Measurements from ENCODE around the gene CELF2. TPM values are rescaled to one million over a fixed set of nuclear protein-coding genes. Genes with fewer than 3 reads are reported as not detected.
"Not testable (repeated sequence)": the region's sequence is repeated elsewhere in the genome, so short reads cannot be mapped to it uniquely, and the experiment has no call there.

CELF2 gene
- total RNA-seq, 1 donor from 2014 or later: 54.3 TPM

DNA sequence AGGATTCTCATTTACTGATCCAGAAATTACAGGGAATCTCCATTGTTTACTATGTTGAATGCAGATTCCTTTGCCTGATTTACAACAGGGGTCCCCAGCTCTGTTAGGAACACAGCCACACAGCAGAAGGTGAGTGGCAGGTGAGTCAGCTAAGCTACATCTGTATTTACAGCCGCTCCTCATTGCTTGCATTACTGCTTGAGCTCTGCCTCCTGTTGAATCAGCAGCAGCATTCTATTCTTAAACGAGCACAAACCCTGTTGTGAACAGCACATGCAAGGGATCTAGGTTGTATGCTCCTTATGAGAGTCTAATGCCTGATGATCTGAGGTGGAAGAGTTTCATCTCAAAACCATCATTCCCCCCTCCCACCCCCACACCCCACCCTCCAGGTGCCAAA is 23.3 kb upstream of the CELF2 start:
- Histone ChIP-seq H3K36me3 (no peaks in the 10 kb centered on the region), H3K4me3 (no peak overlapping the region), H3K9me3 (no peaks in the 10 kb centered on the region), H3K4me1 (no peaks in the 10 kb centered on the region), H3K27me3 (no peaks in the 10 kb centered on the region), H3K27ac (no peak overlapping the region)
- TF ChIP-seq POLR2A (IDR thresholded peaks at IDR 0.05) (no peak), POLR2AphosphoS5 (IDR thresholded peaks at IDR 0.05; ENCODE audit: insufficient read depth in 1 of 2, low read depth in 1 of 2) (no peak)
- TF ChIP-seq, protein P1, sequence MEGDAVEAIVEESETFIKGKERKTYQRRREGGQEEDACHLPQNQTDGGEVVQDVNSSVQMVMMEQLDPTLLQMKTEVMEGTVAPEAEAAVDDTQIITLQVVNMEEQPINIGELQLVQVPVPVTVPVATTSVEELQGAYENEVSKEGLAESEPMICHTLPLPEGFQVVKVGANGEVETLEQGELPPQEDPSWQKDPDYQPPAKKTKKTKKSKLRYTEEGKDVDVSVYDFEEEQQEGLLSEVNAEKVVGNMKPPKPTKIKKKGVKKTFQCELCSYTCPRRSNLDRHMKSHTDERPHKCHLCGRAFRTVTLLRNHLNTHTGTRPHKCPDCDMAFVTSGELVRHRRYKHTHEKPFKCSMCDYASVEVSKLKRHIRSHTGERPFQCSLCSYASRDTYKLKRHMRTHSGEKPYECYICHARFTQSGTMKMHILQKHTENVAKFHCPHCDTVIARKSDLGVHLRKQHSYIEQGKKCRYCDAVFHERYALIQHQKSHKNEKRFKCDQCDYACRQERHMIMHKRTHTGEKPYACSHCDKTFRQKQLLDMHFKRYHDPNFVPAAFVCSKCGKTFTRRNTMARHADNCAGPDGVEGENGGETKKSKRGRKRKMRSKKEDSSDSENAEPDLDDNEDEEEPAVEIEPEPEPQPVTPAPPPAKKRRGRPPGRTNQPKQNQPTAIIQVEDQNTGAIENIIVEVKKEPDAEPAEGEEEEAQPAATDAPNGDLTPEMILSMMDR (IDR thresholded peaks at IDR 0.05): no peak
- no peak for DNase-seq (ENCODE audit: extremely low spot score in 2 of 2)
- intact Hi-C loops (cut with DNase I): no loop called here

DNA sequence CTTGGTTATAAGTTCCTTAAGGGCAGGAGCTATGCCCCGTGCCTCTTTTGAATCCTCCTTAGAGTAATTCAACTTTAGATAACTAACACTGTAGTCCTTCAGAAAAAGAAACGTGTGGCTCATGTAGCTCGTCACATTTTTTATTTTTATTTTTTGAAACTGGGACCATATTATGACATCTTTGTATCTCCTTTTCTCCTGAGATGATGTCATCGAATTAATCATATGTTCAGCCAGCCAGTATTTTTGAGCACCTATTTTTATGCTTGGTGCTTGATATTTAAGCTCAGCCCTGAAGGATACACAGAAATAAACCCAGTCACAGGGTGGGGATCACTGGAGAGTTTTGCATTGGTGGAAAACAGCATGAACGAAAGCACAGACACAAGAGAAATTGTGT is 22.6 kb upstream of the CELF2 start:
- no peak for DNase-seq (ENCODE audit: extremely low spot score in 2 of 2)
- H3K36me3 ChIP-seq: no peaks in the 10 kb centered on the region
- H3K27ac ChIP-seq: no peak overlapping the region
- no peaks in the 10 kb centered on the region for H3K9me3 ChIP-seq
- no peak overlapping the region for H3K4me3 ChIP-seq
- no peaks in the 10 kb centered on the region for H3K4me1 ChIP-seq
- no peaks in the 10 kb centered on the region for H3K27me3 ChIP-seq
- TF ChIP-seq POLR2A (IDR thresholded peaks at IDR 0.05) (no peak), POLR2AphosphoS5 (IDR thresholded peaks at IDR 0.05; ENCODE audit: insufficient read depth in 1 of 2, low read depth in 1 of 2) (no peak)
- TF ChIP-seq, protein P1 (IDR thresholded peaks at IDR 0.05): no peak
- intact Hi-C loops (cut with DNase I): no loop called here

DNA sequence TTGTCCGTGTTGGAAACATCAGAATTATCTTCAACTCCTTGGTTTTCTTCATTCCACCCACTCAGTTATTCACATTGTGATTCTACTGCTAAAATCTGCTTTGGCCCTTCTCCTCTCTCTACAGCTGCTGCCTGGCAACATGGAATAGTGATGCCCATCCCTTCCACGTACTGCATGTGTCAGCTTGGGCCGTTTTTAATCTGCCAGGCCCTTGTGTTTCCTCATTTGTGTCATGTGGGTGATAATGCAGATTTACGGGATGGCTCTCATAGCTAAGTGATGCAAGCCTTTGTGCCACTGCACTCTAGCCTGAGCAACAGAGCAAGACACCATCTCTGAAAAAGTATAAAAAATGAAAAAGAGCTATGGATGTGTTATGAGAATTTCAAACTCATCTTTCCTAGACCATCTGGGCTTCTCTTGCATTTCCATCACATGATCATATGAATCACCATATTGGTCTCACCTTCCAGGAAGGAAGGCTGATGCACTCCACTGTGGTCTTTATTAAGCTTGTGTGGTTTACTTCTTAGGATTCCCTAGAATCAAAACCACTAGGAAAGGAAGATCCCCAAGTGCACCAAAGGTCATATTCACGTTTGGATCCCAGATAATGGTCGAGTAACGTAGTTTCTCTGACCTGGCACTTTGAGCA is 20.6 kb upstream of the CELF2 start:
- no peak for TF ChIP-seq POLR2A (IDR thresholded peaks at IDR 0.05)
- TF ChIP-seq, protein P1 (IDR thresholded peaks at IDR 0.05): no peak
- TF ChIP-seq POLR2AphosphoS5 (IDR thresholded peaks at IDR 0.05; ENCODE audit: insufficient read depth in 1 of 2, low read depth in 1 of 2): no peak

DNA sequence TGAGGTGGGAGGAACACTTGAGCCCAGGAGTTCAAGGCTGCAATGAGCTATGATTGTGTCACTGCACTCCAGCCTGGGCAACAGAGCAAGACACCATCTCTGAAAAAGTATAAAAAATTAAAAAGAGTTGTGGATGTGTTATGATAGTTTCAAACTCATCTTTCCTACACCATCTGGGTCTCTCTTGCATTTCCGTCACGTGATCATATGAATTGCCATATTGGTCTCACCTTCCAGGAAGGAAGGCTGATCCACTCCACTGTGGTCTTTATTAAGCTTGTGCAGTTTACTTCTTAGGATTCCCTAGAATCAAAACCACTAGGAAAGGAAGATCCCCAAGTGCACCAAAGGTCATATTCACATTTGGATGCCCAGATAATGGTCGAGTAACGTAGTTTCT is 18.2 kb upstream of the CELF2 start:
- not testable (repeated sequence) for H3K27me3 ChIP-seq

More for the DNA sequence above, 20.6 kb upstream of the CELF2 start:
- Histone ChIP-seq H3K27me3 (no peaks in the 10 kb centered on the region), H3K27ac (no peak overlapping the region), H3K4me3 (no peak overlapping the region), H3K36me3 (no peaks in the 10 kb centered on the region), H3K9me3 (no peaks in the 10 kb centered on the region), H3K4me1 (no peaks in the 10 kb centered on the region)
- intact Hi-C loops (cut with DNase I): no loop called here
- no peak for DNase-seq (ENCODE audit: extremely low spot score in 2 of 2)

DNA sequence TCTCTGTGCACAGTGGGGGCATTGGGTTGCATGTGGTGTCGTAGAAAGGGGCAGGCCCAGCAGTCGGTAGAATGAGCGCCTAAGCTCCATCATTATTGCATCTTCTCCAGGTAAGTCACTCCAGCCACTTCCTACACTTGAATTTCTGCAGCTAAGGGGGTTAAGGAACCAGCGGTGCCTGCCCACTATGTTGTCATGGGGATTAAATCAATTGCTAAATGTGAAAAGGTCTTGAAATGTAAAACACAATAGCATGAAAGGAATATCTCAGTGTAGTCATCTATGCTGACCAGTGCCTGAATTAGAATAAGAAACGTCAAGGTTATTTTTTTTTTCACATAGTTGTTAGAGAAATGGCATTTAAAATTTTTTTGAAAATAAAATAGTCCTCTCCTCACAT is 15.2 kb upstream of the CELF2 start:
- intact Hi-C loops (cut with DNase I): no loop called here
- no peak for DNase-seq (ENCODE audit: extremely low spot score in 2 of 2)
- H3K27me3 ChIP-seq: no peaks in the 10 kb centered on the region
- no peaks in the 10 kb centered on the region for H3K36me3 ChIP-seq
- H3K4me3 ChIP-seq: no peak overlapping the region
- TF ChIP-seq POLR2A (IDR thresholded peaks at IDR 0.05) (no peak), POLR2AphosphoS5 (IDR thresholded peaks at IDR 0.05; ENCODE audit: insufficient read depth in 1 of 2, low read depth in 1 of 2) (no peak)
- TF ChIP-seq, protein P1 (IDR thresholded peaks at IDR 0.05): no peak
- H3K9me3 ChIP-seq: no peaks in the 10 kb centered on the region
- no peaks in the 10 kb centered on the region for H3K4me1 ChIP-seq
- H3K27ac ChIP-seq: no peak overlapping the region

More for the DNA sequence above, 18.2 kb upstream of the CELF2 start:
- H3K27ac ChIP-seq; DNase-seq (ENCODE audit: extremely low spot score in 2 of 2); H3K9me3 ChIP-seq; H3K36me3 ChIP-seq; H3K4me3 ChIP-seq; H3K4me1 ChIP-seq; intact Hi-C loops (cut with DNase I): not testable (repeated sequence)

Data from vagina (tissue), 2 donors.